WTC11 (cell line): ENCODE results near the gene PCDH1.

ENCODE experiments used
- E2F1 ChIP-seq: sonication (generic); formaldehyde crosslinking; IDR thresholded peaks from 2 replicates; pipeline ENCODE4 v1.8.0; 2022; ENCODE audit warnings: mild to moderate bottlenecking, missing genetic modification reagents
- ERG ChIP-seq: fragments of 250-450 bp; sonication (Bioruptor Pico); IDR thresholded peaks from 2 replicates; pipeline ENCODE4 v1.8.0; 2021; ENCODE audit warnings: mild to moderate bottlenecking
- NR2C2 ChIP-seq: sonication (generic); formaldehyde crosslinking; IDR thresholded peaks from 2 replicates; pipeline ENCODE4 v1.8.0; 2022; ENCODE audit warnings: mild to moderate bottlenecking, missing genetic modification reagents
- ZNF423 ChIP-seq: fragments of 250-450 bp; sonication (Bioruptor Pico); IDR thresholded peaks from 2 replicates; pipeline ENCODE4 v2.1.2; 2022; ENCODE audit warnings: mild to moderate bottlenecking, moderate library complexity
- TF ChIP-seq, protein P1 (sequence below): fragments of 200-600 bp; IDR thresholded peaks from 2 replicates; pipeline ENCODE4 v1.8.0; 2022; ENCODE audit warnings: antibody characterized with exemption
- TF ChIP-seq, protein P2 (sequence below): fragments of 250-450 bp; sonication (Bioruptor Pico); IDR thresholded peaks from 2 replicates; pipeline ENCODE4 v1.9.0; 2021; ENCODE audit warnings: mild to moderate bottlenecking

GRCh38 chr5:141919218-141920119, 41.3 kb upstream of the PCDH1 start:
- TF ChIP-seq, protein P1, sequence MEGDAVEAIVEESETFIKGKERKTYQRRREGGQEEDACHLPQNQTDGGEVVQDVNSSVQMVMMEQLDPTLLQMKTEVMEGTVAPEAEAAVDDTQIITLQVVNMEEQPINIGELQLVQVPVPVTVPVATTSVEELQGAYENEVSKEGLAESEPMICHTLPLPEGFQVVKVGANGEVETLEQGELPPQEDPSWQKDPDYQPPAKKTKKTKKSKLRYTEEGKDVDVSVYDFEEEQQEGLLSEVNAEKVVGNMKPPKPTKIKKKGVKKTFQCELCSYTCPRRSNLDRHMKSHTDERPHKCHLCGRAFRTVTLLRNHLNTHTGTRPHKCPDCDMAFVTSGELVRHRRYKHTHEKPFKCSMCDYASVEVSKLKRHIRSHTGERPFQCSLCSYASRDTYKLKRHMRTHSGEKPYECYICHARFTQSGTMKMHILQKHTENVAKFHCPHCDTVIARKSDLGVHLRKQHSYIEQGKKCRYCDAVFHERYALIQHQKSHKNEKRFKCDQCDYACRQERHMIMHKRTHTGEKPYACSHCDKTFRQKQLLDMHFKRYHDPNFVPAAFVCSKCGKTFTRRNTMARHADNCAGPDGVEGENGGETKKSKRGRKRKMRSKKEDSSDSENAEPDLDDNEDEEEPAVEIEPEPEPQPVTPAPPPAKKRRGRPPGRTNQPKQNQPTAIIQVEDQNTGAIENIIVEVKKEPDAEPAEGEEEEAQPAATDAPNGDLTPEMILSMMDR = no peak
- no peak for TF ChIP-seq ZNF423 (CRISPR knock-in tag)
- no peak for TF ChIP-seq E2F1
- TF ChIP-seq ERG (CRISPR knock-in tag) = no peak
- TF ChIP-seq NR2C2 = no peak
- TF ChIP-seq, protein P2, sequence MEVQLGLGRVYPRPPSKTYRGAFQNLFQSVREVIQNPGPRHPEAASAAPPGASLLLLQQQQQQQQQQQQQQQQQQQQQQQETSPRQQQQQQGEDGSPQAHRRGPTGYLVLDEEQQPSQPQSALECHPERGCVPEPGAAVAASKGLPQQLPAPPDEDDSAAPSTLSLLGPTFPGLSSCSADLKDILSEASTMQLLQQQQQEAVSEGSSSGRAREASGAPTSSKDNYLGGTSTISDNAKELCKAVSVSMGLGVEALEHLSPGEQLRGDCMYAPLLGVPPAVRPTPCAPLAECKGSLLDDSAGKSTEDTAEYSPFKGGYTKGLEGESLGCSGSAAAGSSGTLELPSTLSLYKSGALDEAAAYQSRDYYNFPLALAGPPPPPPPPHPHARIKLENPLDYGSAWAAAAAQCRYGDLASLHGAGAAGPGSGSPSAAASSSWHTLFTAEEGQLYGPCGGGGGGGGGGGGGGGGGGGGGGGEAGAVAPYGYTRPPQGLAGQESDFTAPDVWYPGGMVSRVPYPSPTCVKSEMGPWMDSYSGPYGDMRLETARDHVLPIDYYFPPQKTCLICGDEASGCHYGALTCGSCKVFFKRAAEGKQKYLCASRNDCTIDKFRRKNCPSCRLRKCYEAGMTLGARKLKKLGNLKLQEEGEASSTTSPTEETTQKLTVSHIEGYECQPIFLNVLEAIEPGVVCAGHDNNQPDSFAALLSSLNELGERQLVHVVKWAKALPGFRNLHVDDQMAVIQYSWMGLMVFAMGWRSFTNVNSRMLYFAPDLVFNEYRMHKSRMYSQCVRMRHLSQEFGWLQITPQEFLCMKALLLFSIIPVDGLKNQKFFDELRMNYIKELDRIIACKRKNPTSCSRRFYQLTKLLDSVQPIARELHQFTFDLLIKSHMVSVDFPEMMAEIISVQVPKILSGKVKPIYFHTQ (CRISPR knock-in tag) = no peak
